ENCODE results near the gene DTNA. TPM values are rescaled to one million over a fixed set of nuclear protein-coding genes. Genes with fewer than 3 reads are reported as not detected.

The DTNA gene
- total and polyA plus RNA-seq, 12 donors = 6.3 to 43.9 (median 22.3) TPM

- 57 to 67% (median 62%) methylated on average over 4 of the region's 4 CpGs for WGBS, 4 donors
- no peak overlapping the region for H3K4me3 ChIP-seq
- H3K4me1 ChIP-seq (replicated peaks in 1 of 2) = no peaks in the 10 kb centered on the region
- H3K27me3 ChIP-seq = no peaks in the 10 kb centered on the region
- intact Hi-C loops (cut with DNase I) = loop anchor here in 1 of 2 donors (10.0 kb wide), 1 partner anchor 338 kb away; no protein-coding TSS in a partner anchor
- DNase-seq = no peak
- TF ChIP-seq, protein P1, sequence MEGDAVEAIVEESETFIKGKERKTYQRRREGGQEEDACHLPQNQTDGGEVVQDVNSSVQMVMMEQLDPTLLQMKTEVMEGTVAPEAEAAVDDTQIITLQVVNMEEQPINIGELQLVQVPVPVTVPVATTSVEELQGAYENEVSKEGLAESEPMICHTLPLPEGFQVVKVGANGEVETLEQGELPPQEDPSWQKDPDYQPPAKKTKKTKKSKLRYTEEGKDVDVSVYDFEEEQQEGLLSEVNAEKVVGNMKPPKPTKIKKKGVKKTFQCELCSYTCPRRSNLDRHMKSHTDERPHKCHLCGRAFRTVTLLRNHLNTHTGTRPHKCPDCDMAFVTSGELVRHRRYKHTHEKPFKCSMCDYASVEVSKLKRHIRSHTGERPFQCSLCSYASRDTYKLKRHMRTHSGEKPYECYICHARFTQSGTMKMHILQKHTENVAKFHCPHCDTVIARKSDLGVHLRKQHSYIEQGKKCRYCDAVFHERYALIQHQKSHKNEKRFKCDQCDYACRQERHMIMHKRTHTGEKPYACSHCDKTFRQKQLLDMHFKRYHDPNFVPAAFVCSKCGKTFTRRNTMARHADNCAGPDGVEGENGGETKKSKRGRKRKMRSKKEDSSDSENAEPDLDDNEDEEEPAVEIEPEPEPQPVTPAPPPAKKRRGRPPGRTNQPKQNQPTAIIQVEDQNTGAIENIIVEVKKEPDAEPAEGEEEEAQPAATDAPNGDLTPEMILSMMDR (IDR thresholded peaks at IDR 0.05) = peak in 4 of 6 experiments; percentile 24 to 55 (median 34)
- no peak for TF ChIP-seq POLR2A (IDR thresholded peaks at IDR 0.05)
- H3K27ac ChIP-seq = no peak overlapping the region
- no peaks in the 10 kb centered on the region for H3K36me3 ChIP-seq (replicated peaks in 1 of 2)
- H3K9me3 ChIP-seq (replicated peaks in 1 of 3) = no peaks in the 10 kb centered on the region
These were observed 156.6 kb downstream of the DTNA start for GRCh38 chr18:34866739-34867138.

- H3K27ac ChIP-seq = no peak overlapping the region
- 72 to 82% (median 73%) methylated on average over 7 of the region's 7 CpGs for WGBS, 4 donors
These were observed 157.4 kb downstream of the DTNA start for GRCh38 chr18:34867520-34867919.

GRCh38 chr18:34870555-34871310 lies 160.6 kb downstream of the DTNA start:
- intact Hi-C loops (cut with DNase I) = no loop called here
- no peaks in the 10 kb centered on the region for H3K4me1 ChIP-seq (replicated peaks in 1 of 2)
- WGBS, 4 donors = 81 to 88% (median 84%) methylated on average over 5 of the region's 5 CpGs

More at GRCh38 chr18:34867520-34867919, 157.4 kb downstream of the DTNA start:
- DNase-seq = no peak
- no peaks in the 10 kb centered on the region for H3K4me1 ChIP-seq (replicated peaks in 1 of 2)
- H3K9me3 ChIP-seq (replicated peaks in 1 of 3) = no peaks in the 10 kb centered on the region
- intact Hi-C loops (cut with DNase I) = loop anchor here in 1 of 2 donors (10.0 kb wide), 1 partner anchor 337 kb away; no protein-coding TSS in a partner anchor
- no peaks in the 10 kb centered on the region for H3K27me3 ChIP-seq
- H3K4me3 ChIP-seq = no peak overlapping the region
- no peaks in the 10 kb centered on the region for H3K36me3 ChIP-seq (replicated peaks in 1 of 2)
- no peak for TF ChIP-seq POLR2A (IDR thresholded peaks at IDR 0.05)
- TF ChIP-seq, protein P1 (IDR thresholded peaks at IDR 0.05) = peak in 1 of 6 experiments; percentile 14

DNA sequence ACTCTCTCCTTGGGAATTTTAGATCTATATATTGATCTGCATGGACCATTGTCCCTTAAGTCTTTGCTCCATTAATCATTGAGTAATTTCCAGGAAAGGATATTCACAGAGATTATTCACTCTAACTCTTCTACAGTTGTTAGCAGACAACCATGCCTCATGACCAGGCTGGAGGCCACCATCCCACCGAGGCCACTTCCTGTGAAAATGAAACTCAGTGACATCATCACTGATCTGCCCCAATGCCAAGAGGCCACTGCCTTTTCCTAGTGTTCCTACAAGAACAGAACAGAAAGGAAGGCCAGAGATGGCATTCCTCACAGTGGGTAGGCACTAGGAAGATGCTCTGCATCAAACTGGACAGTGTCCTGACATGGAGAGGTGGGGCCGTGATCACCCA lies 161.3 kb downstream of the DTNA start:
- no peak overlapping the region for H3K4me3 ChIP-seq

More at GRCh38 chr18:34870555-34871310, 160.6 kb downstream of the DTNA start:
- no peak for DNase-seq
- no peak overlapping the region for H3K4me3 ChIP-seq
- H3K27ac ChIP-seq = no peak overlapping the region
- no peak for TF ChIP-seq POLR2A (IDR thresholded peaks at IDR 0.05)
- TF ChIP-seq, protein P1 (IDR thresholded peaks at IDR 0.05) = no peak
- H3K36me3 ChIP-seq (replicated peaks in 1 of 2) = no peaks in the 10 kb centered on the region
- no peaks in the 10 kb centered on the region for H3K27me3 ChIP-seq
- H3K9me3 ChIP-seq (replicated peaks in 1 of 3) = no peaks in the 10 kb centered on the region

More for the DNA sequence above, 161.3 kb downstream of the DTNA start:
- H3K36me3 ChIP-seq (replicated peaks in 1 of 2) = no peaks in the 10 kb centered on the region
- intact Hi-C loops (cut with DNase I) = no loop called here
- no peaks in the 10 kb centered on the region for H3K9me3 ChIP-seq (replicated peaks in 1 of 3)
- DNase-seq = no peak
- H3K27me3 ChIP-seq = no peaks in the 10 kb centered on the region
- no peaks in the 10 kb centered on the region for H3K4me1 ChIP-seq (replicated peaks in 1 of 2)
- H3K27ac ChIP-seq = no peak overlapping the region
- WGBS, 4 donors = 63 to 69% (median 68%) methylated on average over 2 of the region's 2 CpGs
- TF ChIP-seq POLR2A (IDR thresholded peaks at IDR 0.05) = no peak
- TF ChIP-seq, protein P1 (IDR thresholded peaks at IDR 0.05) = no peak

Data from adrenal gland (tissue), 12 donors.